ENCODE measurements around the gene COL27A1.

The COL27A1 gene

GRCh38 chr9:114155263-114155994, at the start of gene COL27A1:
Gene COL27A1 (plus strand): TSS chr9:114155537. CDS start chr9:114155951, 414 bp downstream.
- DNase-seq (ENCODE audit: low read depth in 2 of 2) = peak; percentile 47 to 55

DNA sequence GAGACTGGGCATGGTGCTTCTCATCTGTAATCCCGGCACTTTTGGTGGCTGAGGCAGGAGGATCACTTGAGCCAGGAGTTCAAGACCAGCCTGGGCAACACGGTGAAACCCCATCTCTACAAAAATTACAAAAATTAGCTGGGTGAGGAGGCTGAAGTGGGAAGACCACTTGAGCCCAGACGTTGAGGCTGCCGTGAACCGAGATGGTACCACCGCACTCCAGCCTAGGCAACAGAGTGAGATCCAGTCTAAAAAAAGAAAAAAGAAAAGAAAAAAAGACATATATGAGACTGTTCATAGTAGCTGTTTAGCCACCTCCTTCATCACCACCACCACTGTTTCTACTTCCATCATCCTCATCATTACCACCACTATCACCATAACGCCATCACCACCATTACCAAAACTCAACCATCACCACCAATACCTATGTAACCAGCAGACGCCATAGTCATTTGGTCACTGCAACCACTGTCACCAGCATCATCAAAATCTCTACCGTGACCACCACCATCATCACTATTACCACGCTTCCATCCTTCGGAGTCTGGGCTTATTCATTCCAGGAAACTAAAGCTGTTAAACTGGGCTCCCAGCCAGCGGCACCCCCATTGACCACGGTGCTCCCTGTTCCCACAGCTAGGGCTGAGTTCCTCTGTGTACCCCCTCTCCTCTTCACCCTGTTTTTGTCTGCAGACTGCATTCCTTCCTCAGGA, 47.9 kb upstream of the COL27A1 start:
- no peak for DNase-seq (ENCODE audit: low read depth in 2 of 2)

- DNase-seq (ENCODE audit: low read depth in 2 of 2) = peak in 1 of 2 donors; percentile 4
Measured at GRCh38 chr9:114108016-114108833, 47.1 kb upstream of the COL27A1 start.

DNA sequence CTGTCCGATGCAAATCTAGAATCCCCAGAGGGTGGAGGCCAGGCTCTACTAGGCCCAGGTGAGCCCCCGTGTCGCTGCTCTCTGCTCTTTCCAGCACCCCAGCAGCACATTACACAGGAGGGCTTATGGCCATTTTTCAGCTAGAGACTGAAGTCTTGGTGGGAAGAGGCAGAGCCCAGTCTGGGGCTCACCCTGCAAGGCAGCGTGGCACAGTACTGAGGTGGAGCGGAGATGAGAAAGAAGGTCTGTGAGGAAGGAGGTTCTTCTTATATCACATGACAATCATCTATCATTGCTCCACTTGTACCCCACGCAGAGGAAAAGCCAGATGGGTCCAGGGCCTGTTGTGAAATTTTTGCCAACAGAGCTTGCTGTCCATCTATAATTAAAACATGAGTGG, 46.2 kb upstream of the COL27A1 start:
- no peak for DNase-seq (ENCODE audit: low read depth in 2 of 2)

DNA sequence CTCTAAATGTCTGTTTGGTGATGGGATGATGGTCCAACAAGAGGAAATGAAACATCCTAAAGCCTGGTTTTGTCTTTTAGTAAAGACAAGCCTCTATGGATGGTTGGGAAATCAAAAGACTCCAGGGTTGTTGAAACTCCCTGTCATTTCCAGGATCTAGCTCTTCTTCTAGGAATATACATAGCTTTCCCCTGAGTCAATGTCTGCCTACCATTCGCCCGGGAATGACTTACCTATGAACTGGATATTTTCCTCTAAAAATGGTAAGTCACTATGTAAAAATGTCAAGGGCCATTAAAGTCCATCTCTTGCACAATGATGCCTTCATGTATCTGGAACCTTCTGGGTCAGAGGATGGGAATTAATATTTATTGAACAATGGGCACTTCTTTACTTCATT, 45.2 kb upstream of the COL27A1 start:
- no peak for DNase-seq (ENCODE audit: low read depth in 2 of 2)

DNA sequence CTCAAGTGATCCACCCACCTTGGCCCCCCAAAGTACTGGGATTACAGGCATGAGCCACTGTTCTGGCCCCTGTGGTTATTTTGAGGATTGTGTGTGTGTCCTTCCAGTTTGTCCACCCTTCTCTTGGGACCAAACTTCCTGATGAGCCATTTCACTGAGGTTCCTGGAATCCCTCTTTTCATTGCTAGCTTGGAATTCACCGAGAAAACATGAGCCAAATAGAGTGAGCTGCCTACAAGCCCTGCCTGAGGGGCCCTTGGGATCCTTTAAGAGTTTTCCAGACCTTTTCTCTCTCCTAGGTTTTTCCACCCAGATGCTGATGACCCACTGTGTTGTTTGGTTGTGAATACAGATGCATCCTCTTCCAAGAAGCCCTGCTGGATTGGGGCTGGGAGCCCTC, 43.0 kb upstream of the COL27A1 start:
- DNase-seq (ENCODE audit: low read depth in 2 of 2) = no peak

DNA sequence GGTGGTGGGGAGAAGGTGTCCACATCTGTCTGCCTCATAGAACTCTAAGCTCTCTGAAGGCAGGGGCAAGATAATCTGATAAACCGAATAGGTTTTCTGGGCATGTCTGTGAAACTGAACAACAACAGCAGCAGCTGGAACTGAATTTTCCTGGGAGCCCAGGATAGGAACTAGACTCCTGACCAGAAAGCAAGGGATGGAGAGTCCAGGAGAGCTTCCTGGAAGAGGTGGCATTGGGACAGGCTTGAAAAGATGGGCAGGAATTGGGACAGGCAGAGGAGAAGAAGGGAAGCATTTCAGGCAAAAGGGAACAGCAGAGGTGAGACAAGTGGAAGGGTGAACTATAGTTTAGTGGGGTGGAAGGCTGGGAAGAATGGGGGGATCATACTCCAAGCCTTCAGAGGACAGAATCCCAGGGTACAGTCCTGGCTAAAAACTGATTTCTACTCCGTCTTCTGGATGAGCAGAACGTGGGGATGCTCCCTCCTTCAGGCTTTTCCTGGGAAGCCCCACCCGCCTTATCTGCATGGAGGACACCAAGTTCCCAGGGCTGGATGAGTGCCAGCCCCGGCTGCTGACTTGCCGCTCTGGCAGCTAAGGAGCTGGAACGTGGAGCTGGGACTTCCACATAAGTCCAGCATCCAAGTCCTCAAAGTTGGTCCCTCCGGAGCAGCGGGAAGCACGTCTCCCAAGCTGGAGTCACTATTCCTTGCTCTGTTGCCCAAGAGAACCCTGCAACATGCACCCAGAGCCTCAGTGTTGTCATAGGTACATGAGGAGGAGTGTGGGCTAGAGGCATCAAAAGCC, 42.4 kb upstream of the COL27A1 start:
- no peak for DNase-seq (ENCODE audit: low read depth in 2 of 2)

GRCh38 chr9:114114364-114114763, 41.0 kb upstream of the COL27A1 start:
- DNase-seq (ENCODE audit: low read depth in 2 of 2) = no peak

GRCh38 chr9:114115654-114116125, 39.6 kb upstream of the COL27A1 start:
- no peak for DNase-seq (ENCODE audit: low read depth in 2 of 2)

GRCh38 chr9:114116126-114116747, 39.1 kb upstream of the COL27A1 start:
- DNase-seq (ENCODE audit: low read depth in 2 of 2) = no peak

GRCh38 chr9:114117614-114117995, 37.7 kb upstream of the COL27A1 start:
- no peak for DNase-seq (ENCODE audit: low read depth in 2 of 2)

GRCh38 chr9:114117996-114118830, 37.1 kb upstream of the COL27A1 start:
- no peak for DNase-seq (ENCODE audit: low read depth in 2 of 2)

GRCh38 chr9:114119242-114120191, 35.8 kb upstream of the COL27A1 start:
- DNase-seq (ENCODE audit: low read depth in 2 of 2) = no peak

DNA sequence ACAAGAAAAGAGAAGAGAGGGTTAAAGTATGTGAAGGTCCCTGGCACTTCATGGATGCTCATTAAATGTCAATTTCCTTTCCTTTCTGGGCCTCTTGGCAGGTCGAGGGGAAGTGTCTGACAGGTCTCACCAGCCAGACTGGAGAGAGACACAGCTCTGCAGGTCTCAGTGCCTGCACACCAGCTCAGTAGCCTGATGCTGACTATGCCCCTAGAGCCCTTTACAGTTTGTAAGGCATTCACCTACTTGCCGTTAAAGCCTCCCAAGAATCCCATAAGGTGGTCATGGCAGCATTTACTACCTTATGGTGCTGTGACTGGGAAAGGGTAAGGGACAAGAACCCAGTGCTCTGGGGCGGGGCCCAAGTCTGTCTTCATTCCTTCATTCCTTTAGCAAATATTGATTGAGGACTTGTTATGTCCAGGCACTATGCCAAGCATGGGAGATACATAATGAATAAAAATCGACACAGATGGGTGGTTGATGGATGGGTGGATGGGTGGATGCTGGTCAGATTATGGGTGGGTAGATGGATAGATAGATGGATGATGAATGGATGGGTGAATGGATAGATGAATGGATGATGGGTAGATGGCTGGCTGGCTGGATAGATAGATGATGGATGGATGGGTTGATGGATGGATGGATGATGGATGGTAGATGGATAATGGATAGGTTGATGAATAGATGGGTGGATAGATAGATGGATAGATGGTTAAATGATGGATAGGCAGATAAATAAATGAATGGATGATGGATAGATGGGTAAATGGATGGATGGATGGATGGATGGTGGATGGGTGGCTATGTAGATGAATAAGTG, 34.9 kb upstream of the COL27A1 start:
- DNase-seq (ENCODE audit: low read depth in 2 of 2) = no peak

GRCh38 chr9:114121227-114122135, 33.9 kb upstream of the COL27A1 start:
- DNase-seq (ENCODE audit: low read depth in 2 of 2) = no peak

DNA sequence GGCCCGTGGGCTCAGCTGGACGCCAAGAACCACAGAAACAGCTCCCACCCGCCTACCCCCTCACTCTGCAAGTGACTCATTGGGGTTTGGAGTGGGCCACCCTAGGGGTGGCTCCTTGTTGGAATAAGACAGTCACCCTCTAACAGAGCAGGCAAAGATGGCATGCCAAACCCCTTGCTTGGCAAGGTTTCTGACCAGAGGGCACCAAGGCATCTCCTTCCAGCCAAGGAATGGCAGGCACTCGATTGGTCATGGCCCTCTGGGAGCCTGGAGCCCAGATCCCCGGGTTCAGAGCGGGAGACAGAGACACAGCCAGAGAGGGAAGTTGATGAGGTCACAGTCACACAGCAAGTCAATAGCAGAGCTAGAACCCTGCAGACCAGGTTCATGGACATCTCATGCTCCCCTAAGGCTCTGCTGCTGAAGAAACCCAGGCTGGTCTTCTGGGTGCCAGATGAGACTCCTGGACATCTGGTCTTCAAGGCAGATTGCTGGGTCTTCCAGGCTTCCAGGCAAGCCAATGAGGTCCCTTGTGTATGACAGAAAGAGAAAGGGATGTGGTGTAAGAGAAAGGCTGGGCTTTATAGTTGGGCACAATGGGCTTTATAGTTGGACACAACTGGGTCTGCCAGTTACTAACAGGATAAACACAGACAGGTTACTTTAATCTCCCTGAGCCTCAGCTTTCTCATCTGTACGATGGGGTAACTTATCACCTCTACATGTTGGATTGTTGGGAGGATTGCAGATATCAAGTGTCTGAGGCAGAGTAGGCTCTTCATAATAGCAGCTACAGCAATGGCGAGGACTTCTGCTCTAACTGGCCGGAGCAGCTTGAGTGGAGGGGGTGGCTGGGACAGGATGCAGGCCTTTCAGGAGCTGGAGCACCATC, 33.0 kb upstream of the COL27A1 start:
- DNase-seq (ENCODE audit: low read depth in 2 of 2) = no peak
